HCT116 (cell line): ENCODE data around the gene PRKG1. TPM values are rescaled to one million over a fixed set of nuclear protein-coding genes. Genes with fewer than 3 reads are reported as not detected.

Experiments used
- ATAC-seq: fragments of 200-7000 bp; cut with Tn5 transposase; 2 replicates; pipeline ENCODE4 v1.9.1; 2020; ENCODE audit warnings: mild to moderate bottlenecking, moderate library complexity
- BruUV-seq: library from RNA; stranded (reverse); fragments of 400-500 nt; replicated peaks from 2 replicates; lab custom pipeline; 2021; lab: Mats Ljungman, UMichigan
- CTCF ChIA-PET: fragments of 300-600 bp; sonication (Branson Sonifier 250); formaldehyde crosslinking; loops from one replicate; lab custom pipeline; 2021; ENCODE audit warnings: antibody characterized with exemption; lab: Charles Lee
- POLR2A ChIA-PET: fragments of 300-600, 350-600 bp; sonication (Branson Sonifier 250); formaldehyde crosslinking; loops from one replicate; lab custom pipeline; 2021; ENCODE audit warnings: antibody characterized with exemption; lab: Charles Lee
- RAD21 ChIA-PET, 2 experiments: fragments of 300-600 bp; sonication (Branson Sonifier 250); formaldehyde crosslinking; loops; one replicate each; lab custom pipeline; 2023; ENCODE audit warnings: low total read pairs in 2 of 2; ENCODE audit not compliant: uncharacterized antibody in 2 of 2, unreplicated experiment in 2 of 2, low non-redundant PET in 1 of 2; lab: Charles Lee
- DNase-seq: peaks from one replicate; pipeline ENCODE4 v3.0.0-alpha.2; 2010; ENCODE audit warnings: low read depth, low spot score
- H2AFZ ChIP-seq: fragments of 200-600 bp; shearing (Covaris generic), sonication (generic); 2 replicates; pipeline ENCODE4 v1.6.1; 2017; ENCODE audit warnings: low read depth, mixed run types, mixed read lengths, antibody characterized with exemption, low read length; ENCODE audit not compliant: poor library complexity, severe bottlenecking
- H3K27ac ChIP-seq: 2 replicates; pipeline ENCODE4 v1.5.1; 2012; ENCODE audit warnings: low read depth, low read length
- H3K27me3 ChIP-seq: fragments of 200-600 bp; sonication (generic); 2 replicates; pipeline ENCODE4 v1.6.1; 2016; ENCODE audit warnings: mixed run types, low read length, mixed read lengths; ENCODE audit not compliant: insufficient read depth
- H3K36me3 ChIP-seq, 2 experiments: fragments of 200-500 bp in 1 of 2; fragments of 200-600 bp in 1 of 2; sonication (Bioruptor generic) in 1 of 2; sonication (generic) in 1 of 2; 2 replicates each; pipeline versions ENCODE4 v1.5.1 to v1.6.1; 2014 to 2016; ENCODE audit warnings: low read length in 2 of 2, inconsistent platforms in 1 of 2, mixed read lengths in 1 of 2, mixed run types in 1 of 2; ENCODE audit not compliant: insufficient read depth in 2 of 2, control insufficient read depth in 1 of 2
- H3K4me1 ChIP-seq, 2 experiments: fragments of 200-600 bp in 1 of 2; sonication (generic) in 1 of 2; 2 replicates each; pipeline versions ENCODE4 v1.5.1 to v1.6.1; 2012 to 2017; ENCODE audit warnings: low read length in 2 of 2, inconsistent platforms in 1 of 2, mild to moderate bottlenecking in 1 of 2, mixed read lengths in 1 of 2, mixed run types in 1 of 2, moderate library complexity in 1 of 2; ENCODE audit not compliant: insufficient read depth in 2 of 2, control insufficient read depth in 1 of 2
- H3K4me2 ChIP-seq: fragments of 200-600 bp; sonication (generic); 2 replicates; pipeline ENCODE4 v1.6.1; 2017; ENCODE audit warnings: mixed run types, low read length, mixed read lengths
- H3K4me3 ChIP-seq, 2 experiments: fragments of 200-600 bp in 1 of 2; sonication (generic) in 1 of 2; replicated peaks in 1 of 2; 2 replicates each; pipeline ENCODE4 v1.5.1; 2011 to 2016; ENCODE audit warnings: low read length in 2 of 2, control low read depth in 1 of 2, low read depth in 1 of 2, mild to moderate bottlenecking in 1 of 2, mixed read lengths in 1 of 2, mixed run types in 1 of 2
- H3K79me2 ChIP-seq: fragments of 200-600 bp; sonication (generic); 2 replicates; pipeline ENCODE4 v1.6.1; 2017; ENCODE audit warnings: mild to moderate bottlenecking, mixed run types, low read length, moderate library complexity, mixed read lengths; ENCODE audit not compliant: insufficient read depth
- H3K9ac ChIP-seq: fragments of 200-600 bp; sonication (generic); 2 replicates; pipeline ENCODE4 v1.6.1; 2016; ENCODE audit warnings: low read length, mixed read lengths
- H3K9me2 ChIP-seq: fragments of 200-600 bp; sonication (generic), shearing (Covaris generic); 2 replicates; pipeline ENCODE4 v1.6.1; 2017; ENCODE audit warnings: mixed run types, mild to moderate bottlenecking, moderate library complexity; ENCODE audit not compliant: insufficient read depth
- H3K9me3 ChIP-seq, 2 experiments: fragments of 200-500 bp in 1 of 2; fragments of 200-600 bp in 1 of 2; sonication (Bioruptor generic) in 1 of 2; sonication (generic) in 1 of 2; 2 replicates each; pipeline ENCODE4 v1.6.1; 2014 to 2017; ENCODE audit warnings: low read length in 2 of 2, mixed read lengths in 2 of 2, inconsistent platforms in 1 of 2, low read depth in 1 of 2, mild to moderate bottlenecking in 1 of 2, mixed run types in 1 of 2, moderate library complexity in 1 of 2; ENCODE audit not compliant: control insufficient read depth in 1 of 2, insufficient read depth in 1 of 2
- H4K20me1 ChIP-seq: fragments of 200-600 bp; sonication (generic), shearing (Covaris generic); 2 replicates; pipeline ENCODE4 v1.6.1; 2017; ENCODE audit warnings: mixed run types, mild to moderate bottlenecking, moderate library complexity; ENCODE audit not compliant: insufficient read depth
- CTCF ChIP-seq, 3 experiments: fragments of 200-600 bp in 1 of 3; sonication (generic) in 1 of 3; IDR thresholded peaks in 2 of 3; conservative IDR thresholded peaks in 1 of 3; 2 replicates each; pipeline ENCODE4 v1.5.1; 2012 to 2017; ENCODE audit warnings: low read depth in 2 of 3, low read length in 2 of 3, antibody characterized with exemption in 1 of 3, borderline replicate concordance in 1 of 3, control low read depth in 1 of 3, mild to moderate bottlenecking in 1 of 3, mixed read lengths in 1 of 3, mixed run types in 1 of 3, moderate library complexity in 1 of 3; ENCODE audit not compliant: insufficient read depth in 1 of 3
- EGR1 ChIP-seq: IDR thresholded peaks from 2 replicates; pipeline ENCODE4 v1.6.1; 2012; ENCODE audit warnings: low read depth
- ELF1 ChIP-seq: IDR thresholded peaks from 2 replicates; pipeline ENCODE4 v1.6.1; 2012; ENCODE audit warnings: low read depth, borderline replicate concordance
- POLR2A ChIP-seq: IDR thresholded peaks from 2 replicates; pipeline ENCODE4 v1.7.0; 2011; ENCODE audit warnings: borderline replicate concordance; ENCODE audit not compliant: insufficient read depth, insufficient read length; ENCODE audit errors: extremely low read depth
- RAD21 ChIP-seq: IDR thresholded peaks from 2 replicates; pipeline ENCODE4 v1.6.1; 2012; ENCODE audit warnings: low read depth, mild to moderate bottlenecking
- REST ChIP-seq: IDR thresholded peaks from 2 replicates; pipeline ENCODE4 v1.6.1; 2012; ENCODE audit warnings: low read depth
- SRF ChIP-seq: IDR thresholded peaks from 2 replicates; pipeline ENCODE4 v1.6.1; 2012; ENCODE audit warnings: low read depth
- TCF7L2 ChIP-seq: IDR thresholded peaks from 2 replicates; pipeline ENCODE4 v1.7.0; 2011; ENCODE audit warnings: borderline replicate concordance, inconsistent platforms; ENCODE audit not compliant: insufficient read depth, insufficient read length; ENCODE audit errors: extremely low read depth
- YY1 ChIP-seq: IDR thresholded peaks from 2 replicates; pipeline ENCODE4 v1.6.1; 2011; ENCODE audit warnings: low read length, low read depth, moderate library complexity, mild to moderate bottlenecking; ENCODE audit not compliant: insufficient replicate concordance; ENCODE audit errors: extremely low read depth
- ZNF274 ChIP-seq: fragments of 200-500 bp; sonication (Bioruptor generic); IDR thresholded peaks from 2 replicates; pipeline ENCODE4 v1.6.1; 2014; ENCODE audit warnings: mild to moderate bottlenecking, low read depth, low read length, inconsistent platforms
- intact Hi-C: fragments of 100-400 bp; cut with micrococcal nuclease; formaldehyde crosslinking; loops from 2 replicates; pipeline ENCODE4 v1.10.0; 2022
- total RNA-seq: library from RNA; stranded (reverse); gene quantifications from one replicate; pipeline ENCODE4 v1.2.1, GENCODE V29; 2021; ENCODE audit not compliant: unreplicated experiment

PRKG1 gene
- total RNA-seq, 1 experiment from 2014 or later: 1.4 TPM

GRCh38 chr10:52064084-52064845 is 990.0 kb downstream of the PRKG1 start:
- POLR2A ChIA-PET: no interaction called here

More at GRCh38 chr10:52064084-52064845, 990.0 kb downstream of the PRKG1 start:
- ATAC-seq: no peak
- CTCF ChIA-PET: no interaction called here
- H2AFZ ChIP-seq: no peak overlapping the region
- no peaks in the 10 kb centered on the region for H3K27me3 ChIP-seq
- no peaks in the 10 kb centered on the region for H3K36me3 ChIP-seq
- no peaks in the 10 kb centered on the region for H3K9me2 ChIP-seq
- H3K4me1 ChIP-seq: no peaks in the 10 kb centered on the region
- BruUV-seq: no TSS peak
- no peaks in the 10 kb centered on the region; a peak in 1 of 4 replicates for H3K9me3 ChIP-seq
- no peak overlapping the region for H3K4me2 ChIP-seq
- H4K20me1 ChIP-seq: no peaks in the 10 kb centered on the region
- TF ChIP-seq REST (no peak), TCF7L2 (no peak), YY1 (no peak), ZNF274 (no peak), CTCF (IDR thresholded peaks at IDR 0.05 in 2 of 3, conservative IDR thresholded peaks at IDR 0.05 in 1 of 3; ENCODE audit: borderline replicate concordance in 1 of 3, insufficient read depth in 1 of 3, low read depth in 2 of 3, low read length in 2 of 3) (no peak), SRF (no peak), RAD21 (no peak), POLR2A (no peak), ELF1 (no peak), EGR1 (no peak)
- no peak for DNase-seq
- no peak overlapping the region for H3K9ac ChIP-seq
- intact Hi-C loops: no loop called here
- RAD21 ChIA-PET: no interaction called here
- no peaks in the 10 kb centered on the region for H3K79me2 ChIP-seq
- no peak overlapping the region for H3K4me3 ChIP-seq
- H3K27ac ChIP-seq: no peak overlapping the region
